Peyer's patch (tissue), 4 donors: ENCODE results near the gene SLC26A11.

Source experiments
- CTCF ChIP-seq, 6 experiments: fragments of 450-650 bp in 4 of 6; fragments of 200-600 bp in 2 of 6; sonication (generic) in 1 of 6; IDR thresholded peaks; one replicate each; pipeline ENCODE4 v1.5.1; 2017 to 2019; ENCODE audit warnings: antibody characterized with exemption in 6 of 6, mild to moderate bottlenecking in 3 of 6, moderate library complexity in 1 of 6
- POLR2A ChIP-seq, 2 donors: fragments of 450-650 bp; IDR thresholded peaks; one replicate each; pipeline ENCODE4 v1.5.1; 2017; ENCODE audit warnings: antibody characterized with exemption in 2 of 2, mild to moderate bottlenecking in 2 of 2, moderate library complexity in 2 of 2

GRCh38 chr17:80277751-80278671 is 57.8 kb downstream of the SLC26A11 start:
- TF ChIP-seq CTCF (IDR thresholded peaks at IDR 0.05), result no peak
- no peak for TF ChIP-seq POLR2A (IDR thresholded peaks at IDR 0.05)
